GM19238 (cell line): ENCODE measurements around the gene GPR162.
"Not testable (repeated sequence)": the region's sequence is repeated elsewhere in the genome, so short reads cannot be mapped to it uniquely, and the experiment has no call there.

ENCODE experiments used
- DNase-seq: peaks from one replicate; pipeline ENCODE4 v3.0.0; 2011; ENCODE audit warnings: low spot score; ENCODE audit not compliant: insufficient read length

Gene GPR162

GRCh38 chr12:6873094-6874014 is 51.7 kb downstream of the GPR162 start, which contains the start of gene SPSB2:
TSS of gene SPSB2 (minus strand) at chr12:6873303. CDS start at chr12:6872901, 402 bp downstream.
- peak; percentile 94 for DNase-seq

- not testable (repeated sequence) for DNase-seq
Observed at GRCh38 chr12:6874015-6874368, 52.4 kb downstream of the GPR162 start.
